D721Med (cell line): Measurements from ENCODE around the gene KRTAP13-3.

Experiments
- DNase-seq: peaks from one replicate; pipeline ENCODE4 v3.0.0; 2011; ENCODE audit warnings: low spot score; ENCODE audit not compliant: insufficient read length
- FAIRE-seq: peaks from 2 replicates; lab custom pipeline; 2011; peaks lifted over from hg19 to GRCh38; lab: Jason Lieb, UNC
- CTCF ChIP-seq: IDR thresholded peaks from 2 replicates; pipeline ENCODE4 v1.5.1; 2012; ENCODE audit warnings: mild to moderate bottlenecking, control low read depth; ENCODE audit not compliant: insufficient read depth; ENCODE audit errors: missing control alignments

Gene KRTAP13-3

GRCh38 chr21:30395731-30396130 is 30.0 kb downstream of the KRTAP13-3 start, which contains the start of gene KRTAP13-1:
Gene KRTAP13-1, plus strand, starts transcription at chr21:30396031. Its CDS starts 56 bp downstream, at chr21:30396087.
- no peak for DNase-seq
- FAIRE-seq: no peak
- TF ChIP-seq CTCF: no peak

- DNase-seq (no peak), FAIRE-seq (no peak)
- TF ChIP-seq CTCF: no peak
Measured at GRCh38 chr21:30391492-30392025, 34.2 kb downstream of the KRTAP13-3 start.

DNA sequence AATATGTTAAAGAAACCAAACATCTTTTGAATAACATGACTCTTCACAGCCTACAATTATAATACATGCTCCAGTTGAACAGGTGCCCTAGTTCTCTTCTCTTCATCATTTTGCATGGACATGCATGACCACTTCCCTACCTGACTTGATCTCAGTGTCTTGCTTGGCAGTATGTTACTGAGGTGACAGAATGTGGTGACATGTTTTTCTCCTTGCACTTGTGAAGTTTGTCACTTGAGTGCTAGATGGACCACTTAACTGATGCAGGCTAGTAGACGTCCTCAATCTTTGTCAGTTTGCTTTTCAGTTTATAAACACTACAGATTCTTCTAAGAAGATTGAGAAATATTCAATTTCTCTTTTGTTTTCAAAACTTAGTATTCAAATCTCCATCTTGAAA is 43.5 kb downstream of the KRTAP13-3 start:
- FAIRE-seq: no peak
- TF ChIP-seq CTCF: no peak
- DNase-seq: no peak
